Neuron (in vitro differentiated cells): ENCODE measurements around the gene ZNF593.

Source experiments
- H2AFZ ChIP-seq: one replicate; pipeline ENCODE4 v1.6.1; 2013; ENCODE audit warnings: low read depth, mild to moderate bottlenecking, inconsistent platforms, low read length, moderate library complexity
- H3K27me3 ChIP-seq: one replicate; pipeline ENCODE4 v1.6.1; 2013; ENCODE audit warnings: low read length; ENCODE audit not compliant: insufficient read depth
- H3K36me3 ChIP-seq: one replicate; pipeline ENCODE4 v1.6.1; 2013; ENCODE audit warnings: low read length; ENCODE audit not compliant: insufficient read depth
- H3K4me1 ChIP-seq: one replicate; pipeline ENCODE4 v1.6.1; 2013; ENCODE audit warnings: low read length; ENCODE audit not compliant: insufficient read depth
- H3K4me3 ChIP-seq: 2 replicates; pipeline ENCODE4 v1.5.1; 2013; ENCODE audit warnings: mild to moderate bottlenecking, low read length, moderate library complexity
- H3K9me3 ChIP-seq: one replicate; pipeline ENCODE4 v1.6.1; 2013; ENCODE audit warnings: low read length

Gene ZNF593

GRCh38 chr1:26169669-26170471 is at the start of gene ZNF593:
TSS of gene ZNF593 (plus strand) at chr1:26169908. CDS start at chr1:26169984, 76 bp downstream.
- H3K36me3 ChIP-seq: peaks cover 3% of the 10 kb centered on the region
- H3K4me3 ChIP-seq: peak within 1 kb of the TSS; percentile 64
- H3K4me1 ChIP-seq: peaks cover 30% of the 10 kb centered on the region
- peak within 1 kb of the TSS; percentile 76 for H2AFZ ChIP-seq
- no peaks in the 10 kb centered on the region for H3K9me3 ChIP-seq
- peaks cover 2% of the 10 kb centered on the region for H3K27me3 ChIP-seq

- H3K4me3 ChIP-seq: no peak overlapping the region
- H3K27me3 ChIP-seq: no peaks in the 10 kb centered on the region
- no peaks in the 10 kb centered on the region for H3K9me3 ChIP-seq
- H2AFZ ChIP-seq: no peak overlapping the region
- peaks cover 36% of the 10 kb centered on the region for H3K36me3 ChIP-seq
- H3K4me1 ChIP-seq: no peaks in the 10 kb centered on the region
These were observed 47.6 kb upstream of the ZNF593 start for GRCh38 chr1:26121854-26122773.

GRCh38 chr1:26122988-26123973 is 46.4 kb upstream of the ZNF593 start:
- no peaks in the 10 kb centered on the region for H3K4me1 ChIP-seq
- no peaks in the 10 kb centered on the region for H3K27me3 ChIP-seq
- no peak overlapping the region for H3K4me3 ChIP-seq
- H3K9me3 ChIP-seq: no peaks in the 10 kb centered on the region
- H2AFZ ChIP-seq: no peak overlapping the region
- peaks cover 25% of the 10 kb centered on the region for H3K36me3 ChIP-seq

- H2AFZ ChIP-seq: no peak overlapping the region
- H3K27me3 ChIP-seq: no peaks in the 10 kb centered on the region
- H3K9me3 ChIP-seq: no peaks in the 10 kb centered on the region
- peaks cover 23% of the 10 kb centered on the region for H3K36me3 ChIP-seq
- no peak overlapping the region for H3K4me3 ChIP-seq
- H3K4me1 ChIP-seq: no peaks in the 10 kb centered on the region
These were observed 45.0 kb upstream of the ZNF593 start for GRCh38 chr1:26124418-26125331.

GRCh38 chr1:26125382-26125781 is 44.3 kb upstream of the ZNF593 start:
- Histone ChIP-seq H3K27me3 (no peaks in the 10 kb centered on the region), H2AFZ (no peak overlapping the region), H3K4me3 (no peak overlapping the region), H3K36me3 (peaks cover 23% of the 10 kb centered on the region), H3K4me1 (no peaks in the 10 kb centered on the region), H3K9me3 (no peaks in the 10 kb centered on the region)

GRCh38 chr1:26125946-26126320 is 43.8 kb upstream of the ZNF593 start:
- Histone ChIP-seq H3K4me1 (no peaks in the 10 kb centered on the region), H3K4me3 (no peak overlapping the region), H3K27me3 (no peaks in the 10 kb centered on the region), H2AFZ (no peak overlapping the region), H3K9me3 (no peaks in the 10 kb centered on the region), H3K36me3 (peaks cover 23% of the 10 kb centered on the region)

GRCh38 chr1:26126321-26127084 is 43.2 kb upstream of the ZNF593 start:
- H3K36me3 ChIP-seq: peaks cover 20% of the 10 kb centered on the region
- H3K4me3 ChIP-seq: no peak overlapping the region
- no peaks in the 10 kb centered on the region for H3K9me3 ChIP-seq
- no peaks in the 10 kb centered on the region for H3K27me3 ChIP-seq
- no peak overlapping the region for H2AFZ ChIP-seq
- no peaks in the 10 kb centered on the region for H3K4me1 ChIP-seq

GRCh38 chr1:26127235-26128163 is 42.2 kb upstream of the ZNF593 start:
- Histone ChIP-seq H2AFZ (no peak overlapping the region), H3K36me3 (peaks cover 11% of the 10 kb centered on the region), H3K4me1 (no peaks in the 10 kb centered on the region), H3K9me3 (no peaks in the 10 kb centered on the region), H3K27me3 (no peaks in the 10 kb centered on the region), H3K4me3 (no peak overlapping the region)

GRCh38 chr1:26129778-26130177 is 39.9 kb upstream of the ZNF593 start:
- no peak overlapping the region for H3K4me3 ChIP-seq

GRCh38 chr1:26130695-26131094 is 39.0 kb upstream of the ZNF593 start:
- Histone ChIP-seq H3K9me3 (no peaks in the 10 kb centered on the region), H2AFZ (no peak overlapping the region), H3K27me3 (no peaks in the 10 kb centered on the region), H3K4me1 (no peaks in the 10 kb centered on the region), H3K36me3 (no peaks in the 10 kb centered on the region), H3K4me3 (no peak overlapping the region)

More at GRCh38 chr1:26129778-26130177, 39.9 kb upstream of the ZNF593 start:
- no peak overlapping the region for H2AFZ ChIP-seq
- no peaks in the 10 kb centered on the region for H3K27me3 ChIP-seq
- no peaks in the 10 kb centered on the region for H3K9me3 ChIP-seq
- no peaks in the 10 kb centered on the region for H3K4me1 ChIP-seq
- no peaks in the 10 kb centered on the region for H3K36me3 ChIP-seq
